Measurements from ENCODE around the gene CEP290.

The CEP290 gene

GRCh38 chr12:88141774-88142609 lies at the start of gene CEP290, which contains the start of gene TMTC3:
Gene CEP290 (minus strand): TSS chr12:88142088. CDS start chr12:88141307, 781 bp downstream.
Gene TMTC3 (plus strand): TSS chr12:88142307. CDS start chr12:88148316, 6,009 bp downstream.
- peak; percentile 96 for DNase-seq (ENCODE audit: low spot score)

- DNase-seq (ENCODE audit: low spot score), result no peak
These were observed 46.3 kb upstream of the CEP290 start for GRCh38 chr12:88188180-88188579.

GRCh38 chr12:88187571-88187970 lies 45.7 kb upstream of the CEP290 start:
- no peak for DNase-seq (ENCODE audit: low spot score)

- no peak for DNase-seq (ENCODE audit: low spot score)
These were observed 44.1 kb upstream of the CEP290 start for GRCh38 chr12:88185988-88186387.

- DNase-seq (ENCODE audit: low spot score), result no peak
These were observed 43.4 kb upstream of the CEP290 start for GRCh38 chr12:88185279-88185678.

- DNase-seq (ENCODE audit: low spot score), result no peak
These were observed 42.3 kb upstream of the CEP290 start for GRCh38 chr12:88184196-88184595.

GRCh38 chr12:88182416-88182815 lies 40.5 kb upstream of the CEP290 start:
- no peak for DNase-seq (ENCODE audit: low spot score)

- no peak for DNase-seq (ENCODE audit: low spot score)
These were observed 40.0 kb upstream of the CEP290 start for GRCh38 chr12:88181881-88182280.

- DNase-seq (ENCODE audit: low spot score), result no peak
These were observed 37.6 kb upstream of the CEP290 start for GRCh38 chr12:88179436-88180014.

- DNase-seq (ENCODE audit: low spot score), result no peak
These were observed 33.7 kb upstream of the CEP290 start for GRCh38 chr12:88175544-88175943.

GRCh38 chr12:88172844-88173407 lies 31.0 kb upstream of the CEP290 start:
- DNase-seq (ENCODE audit: low spot score), result no peak

- DNase-seq (ENCODE audit: low spot score), result no peak
These were observed 25.5 kb upstream of the CEP290 start for GRCh38 chr12:88167384-88167783.

- DNase-seq (ENCODE audit: low spot score), result no peak
These were observed 24.3 kb upstream of the CEP290 start for GRCh38 chr12:88166179-88166578.

GRCh38 chr12:88163371-88163770 lies 21.5 kb upstream of the CEP290 start:
- no peak for DNase-seq (ENCODE audit: low spot score)

- no peak for DNase-seq (ENCODE audit: low spot score)
These were observed 14.3 kb upstream of the CEP290 start for GRCh38 chr12:88156075-88156654.

- no peak for DNase-seq (ENCODE audit: low spot score)
These were observed 12.1 kb upstream of the CEP290 start for GRCh38 chr12:88153959-88154358.

GRCh38 chr12:88150063-88150462 lies 8.2 kb upstream of the CEP290 start:
- DNase-seq (ENCODE audit: low spot score), result no peak

- no peak for DNase-seq (ENCODE audit: low spot score)
These were observed 3.9 kb upstream of the CEP290 start for GRCh38 chr12:88145567-88146505.

GRCh38 chr12:88144546-88145468 lies 2.9 kb upstream of the CEP290 start:
- DNase-seq (ENCODE audit: low spot score), result no peak

GRCh38 chr12:88144037-88144436 lies 2.1 kb upstream of the CEP290 start:
- DNase-seq (ENCODE audit: low spot score), result no peak

- DNase-seq (ENCODE audit: low spot score), result no peak
These were observed 713 bp upstream of the CEP290 start for GRCh38 chr12:88142610-88142991.

All from CD4-positive, alpha-beta T cell treated with Interleukin-2 at 100 ng/mL for 4 hours (primary cell).